Daoy (cell line): Measurements from ENCODE around the gene ABCC4. TPM values are rescaled to one million over a fixed set of nuclear protein-coding genes. Genes with fewer than 3 reads are reported as not detected.
"Not testable (repeated sequence)": the region's sequence is repeated elsewhere in the genome, so short reads cannot be mapped to it uniquely, and the experiment has no call there.

Experiments
- DNase-seq: peaks from one replicate; pipeline ENCODE4 v3.0.0-alpha.2; 2015; ENCODE audit warnings: low read depth
- total RNA-seq: library from RNA; depleted of rRNA; stranded (reverse); fragments of >200 nt; shearing (Covaris generic); gene quantifications from 2 replicates; pipeline ENCODE4 v1.2.3, GENCODE V29; 2014

ABCC4 gene
- total RNA-seq, 1 experiment from 2014 or later, result 10.8 TPM

DNA sequence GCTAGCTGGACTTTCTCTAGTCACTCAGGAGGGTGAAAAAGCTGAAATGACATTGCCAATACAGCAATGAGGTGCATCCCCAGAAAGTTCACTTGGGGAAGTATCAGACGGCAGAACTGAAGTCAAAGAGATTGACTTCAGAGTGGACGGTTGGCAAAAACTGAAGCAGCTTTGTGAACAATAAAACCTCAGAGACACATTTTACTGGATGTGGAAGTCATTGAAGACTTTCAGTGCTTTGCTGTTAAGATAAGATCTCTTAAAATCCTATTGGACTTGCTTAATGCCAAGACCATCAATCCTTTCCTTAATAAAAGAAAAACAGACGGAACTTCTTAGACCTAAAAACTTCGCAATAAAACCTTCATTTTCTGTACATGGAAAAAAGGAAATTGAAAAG is 103.7 kb downstream of the ABCC4 start:
- DNase-seq, result no peak

DNA sequence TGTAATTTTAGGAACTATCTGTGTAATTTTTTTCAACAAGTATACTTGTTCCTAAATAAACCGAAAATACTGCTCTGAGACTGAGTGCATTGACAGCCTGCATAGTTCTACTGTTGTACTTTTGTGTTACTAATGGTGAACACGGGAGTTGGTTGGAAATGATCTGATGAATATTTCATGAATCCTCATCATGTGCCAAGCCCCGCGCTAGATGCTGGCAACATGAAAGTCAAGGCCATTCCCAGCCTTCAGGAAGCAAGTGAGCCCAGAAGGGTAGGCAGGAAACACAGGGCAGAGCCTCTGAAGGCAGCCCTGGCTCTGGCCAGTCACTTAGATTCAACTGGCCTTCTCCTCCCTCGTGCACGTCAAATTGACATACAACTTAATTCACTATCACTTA is 106.1 kb downstream of the ABCC4 start:
- DNase-seq, result no peak

DNA sequence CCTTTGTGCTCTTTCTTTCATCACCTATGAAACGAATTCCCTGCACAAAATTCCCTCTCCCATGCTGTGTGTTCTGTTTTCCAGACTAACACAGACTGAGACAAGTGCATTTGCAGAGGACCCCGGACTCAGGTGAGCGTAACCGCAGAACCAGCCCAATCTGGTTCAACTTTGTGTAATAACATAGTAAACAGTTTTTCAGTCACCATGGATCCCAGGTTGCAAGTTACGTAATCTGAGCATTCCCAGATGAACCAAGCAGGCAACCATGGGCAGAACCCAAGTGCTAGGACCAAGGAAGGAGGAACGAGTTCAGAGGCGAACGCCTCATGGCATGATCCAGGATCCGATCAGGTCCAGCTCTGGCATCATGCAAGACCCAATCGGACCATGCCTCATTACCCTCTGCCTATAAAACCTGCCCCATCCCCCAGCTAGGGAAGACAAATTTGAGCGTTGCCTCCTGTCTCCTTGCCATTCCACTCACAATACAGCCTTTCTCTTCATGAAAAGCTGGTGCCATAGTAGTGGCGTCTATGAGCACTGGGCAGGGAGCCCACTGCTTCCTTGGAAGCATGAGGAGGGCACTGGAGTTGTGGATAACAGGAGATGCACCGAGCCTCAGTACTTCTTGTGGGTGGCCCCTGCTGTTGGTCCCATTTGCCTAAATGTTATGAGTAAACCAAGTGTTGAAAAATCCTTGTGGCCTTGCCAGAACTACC is 107.6 kb downstream of the ABCC4 start:
- no peak for DNase-seq

DNA sequence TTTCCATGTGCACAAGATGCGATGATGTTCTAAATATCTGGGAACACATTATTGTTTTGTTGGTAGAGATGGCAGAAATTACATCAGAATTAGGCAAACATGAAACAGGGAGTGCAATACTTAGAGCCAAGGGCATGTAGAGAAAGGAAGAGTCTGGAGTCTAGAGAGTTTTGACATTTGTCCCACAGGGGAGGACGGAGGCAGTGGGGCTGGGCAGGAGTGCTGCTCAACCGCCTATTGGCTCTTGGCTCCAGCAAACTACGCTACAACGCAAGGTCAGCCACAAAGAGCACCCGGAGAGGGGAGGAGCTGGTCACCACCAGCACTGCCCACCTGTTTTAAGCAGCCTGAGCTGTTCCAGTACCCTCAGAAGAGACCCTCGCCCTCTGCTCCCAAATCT is 108.3 kb downstream of the ABCC4 start:
- no peak for DNase-seq

DNA sequence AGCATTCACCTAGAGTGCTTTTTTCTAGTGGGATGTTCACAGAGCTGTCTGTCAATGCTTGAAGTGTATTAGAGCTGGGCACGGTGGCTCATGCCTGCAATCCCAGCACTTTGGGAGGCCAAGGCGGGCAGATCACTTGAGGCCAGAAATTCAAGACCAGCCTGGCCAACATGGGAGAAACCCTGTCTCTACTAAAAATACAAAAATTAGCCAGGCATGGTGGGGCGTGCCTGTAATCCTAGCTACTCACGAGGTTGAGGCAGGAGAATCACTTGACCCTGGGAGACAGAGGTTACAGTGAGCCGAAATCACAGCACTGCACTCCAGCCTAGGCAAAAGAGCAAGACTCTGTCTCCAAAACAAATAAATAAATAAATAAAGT is 108.7 kb downstream of the ABCC4 start:
- not testable (repeated sequence) for DNase-seq

DNA sequence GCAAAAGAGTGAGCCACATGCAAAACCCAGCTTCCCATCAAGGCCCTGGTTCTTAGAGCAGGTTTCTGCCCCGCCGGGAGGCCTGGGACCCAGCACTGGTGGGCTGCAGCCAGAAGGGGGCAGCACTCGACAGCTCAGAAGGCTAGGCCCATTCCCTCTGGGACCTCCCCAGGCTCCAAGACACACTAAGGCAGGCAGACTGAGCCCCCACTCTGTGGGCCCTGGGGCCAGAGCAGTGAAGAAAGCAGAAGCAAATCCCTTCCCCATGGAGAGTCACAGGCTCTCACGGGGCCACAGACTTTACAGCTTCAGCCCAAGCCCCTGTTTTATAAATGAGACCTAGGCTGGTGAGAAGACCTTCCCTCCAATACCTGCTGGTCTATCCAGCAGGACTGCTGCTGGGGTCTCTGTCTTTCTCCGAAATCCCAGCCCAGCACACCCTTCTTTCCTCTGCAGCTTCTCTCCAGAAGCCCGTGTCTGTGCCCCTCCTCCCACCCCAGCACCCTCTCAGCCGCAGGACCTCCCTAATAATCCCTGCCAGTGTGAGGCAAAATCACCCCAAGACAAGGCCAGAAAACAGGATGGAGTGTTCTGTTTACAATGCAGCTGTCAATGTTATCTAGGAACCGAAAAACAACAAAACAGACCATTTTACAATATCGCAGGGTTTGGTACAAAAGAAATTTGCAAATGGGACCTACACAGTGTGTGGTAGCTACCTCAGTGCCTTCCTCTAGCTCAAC is 109.3 kb downstream of the ABCC4 start:
- DNase-seq, result peak; percentile 66

DNA sequence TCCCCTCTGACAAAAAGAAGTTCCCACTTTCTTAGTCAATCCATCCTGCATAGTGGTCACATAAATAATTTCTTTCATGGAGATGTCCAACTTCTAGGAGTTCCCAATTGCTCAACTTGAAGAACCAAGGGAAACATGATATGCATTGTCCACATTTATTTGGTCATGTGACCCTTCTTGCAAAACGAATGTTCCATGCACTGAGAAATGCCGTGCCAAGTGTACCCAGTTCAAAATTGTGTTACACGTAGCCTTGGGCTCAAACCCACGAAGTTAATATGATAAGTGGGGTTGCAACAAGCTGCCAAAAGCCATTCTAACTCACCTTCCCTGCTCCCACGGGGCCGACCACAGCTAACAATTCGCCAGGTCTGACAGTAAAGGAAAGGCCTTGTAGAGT is 113.1 kb downstream of the ABCC4 start:
- DNase-seq, result no peak

DNA sequence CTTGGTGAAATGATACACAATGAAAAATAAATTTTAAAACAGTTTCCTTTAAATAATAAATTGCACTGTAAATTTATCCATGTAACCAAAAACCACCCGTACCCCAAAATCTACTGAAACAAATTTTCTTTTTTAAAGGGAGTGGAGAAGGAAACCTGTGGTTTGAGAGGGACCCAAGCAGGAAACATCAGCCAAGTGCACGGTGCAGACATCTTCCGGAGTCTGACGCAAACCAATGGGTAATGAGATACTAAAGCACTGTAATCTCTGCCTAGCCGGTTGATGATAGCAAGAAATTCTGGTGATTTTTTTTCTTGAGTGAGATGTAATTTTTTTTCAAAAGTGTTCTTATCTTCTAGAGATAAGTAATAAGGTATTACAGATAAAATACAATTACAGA is 115.4 kb downstream of the ABCC4 start:
- DNase-seq, result no peak

DNA sequence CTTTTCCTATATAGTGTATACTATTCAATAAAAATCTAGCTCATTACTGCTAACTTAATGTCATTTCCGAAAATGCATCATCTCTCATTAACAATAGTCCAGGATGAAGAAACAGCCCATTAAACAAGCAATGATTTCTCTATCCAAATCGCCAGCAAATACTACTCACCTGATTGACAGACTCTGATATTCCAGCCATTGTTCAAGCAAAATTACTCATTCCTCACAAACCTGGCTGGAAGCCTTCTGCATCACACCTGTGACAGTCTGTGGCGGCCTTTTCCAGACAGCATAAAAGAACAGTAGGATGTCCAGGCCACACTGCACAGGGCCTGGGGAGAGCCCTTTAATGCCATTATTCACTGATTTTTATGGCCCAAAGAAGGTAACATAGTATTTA is 115.9 kb downstream of the ABCC4 start:
- DNase-seq, result no peak

DNA sequence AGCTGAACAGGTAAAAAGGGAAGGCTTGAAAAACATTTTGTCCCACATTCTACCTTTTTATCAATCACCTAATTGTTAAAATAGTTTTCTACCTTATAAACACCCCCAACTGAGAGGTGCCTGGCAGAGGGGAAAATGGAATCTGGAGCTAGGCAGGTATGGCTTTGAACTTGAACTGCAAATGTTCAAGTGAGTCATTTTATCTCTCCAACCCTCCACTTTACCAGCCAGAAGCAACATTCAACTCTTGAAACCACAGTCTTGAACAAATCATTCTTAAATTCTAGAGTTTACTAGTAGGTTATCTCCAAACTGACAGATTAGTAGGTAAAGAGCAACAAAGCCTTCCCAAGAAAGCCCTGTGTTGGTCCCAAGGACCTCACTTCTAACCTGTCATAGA is 116.9 kb downstream of the ABCC4 start:
- no peak for DNase-seq

DNA sequence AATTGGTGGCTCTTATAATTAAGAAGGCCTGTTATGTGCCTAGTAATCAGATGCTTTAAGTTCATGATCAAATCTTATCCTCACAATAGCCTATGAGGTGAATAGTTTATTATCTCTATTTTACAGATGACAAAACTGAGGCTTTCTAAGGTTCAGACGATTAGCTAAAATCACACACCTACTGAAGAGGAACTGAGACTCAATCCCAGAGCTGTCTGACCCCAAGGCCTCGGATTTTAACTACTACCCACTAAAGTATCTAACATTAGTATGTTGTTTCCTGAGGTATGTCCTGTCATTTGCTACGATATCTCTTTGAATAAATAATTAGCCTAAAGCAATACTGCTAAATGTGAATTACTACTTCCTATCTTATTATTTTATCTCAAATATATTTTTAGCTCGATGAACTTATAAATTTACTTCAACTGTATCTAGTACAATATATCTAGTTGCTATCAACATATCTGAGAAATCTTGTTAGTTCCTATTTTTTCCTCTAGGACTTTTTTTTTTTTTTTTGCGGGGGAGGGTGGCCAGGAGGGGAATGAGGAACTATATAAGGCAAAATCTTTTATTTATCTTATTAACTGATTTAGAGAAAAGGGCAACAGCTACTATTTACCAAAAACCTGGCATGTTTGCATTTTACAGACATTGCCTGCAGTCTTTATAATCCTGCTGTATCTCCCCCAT is 118.5 kb downstream of the ABCC4 start:
- DNase-seq, result no peak

DNA sequence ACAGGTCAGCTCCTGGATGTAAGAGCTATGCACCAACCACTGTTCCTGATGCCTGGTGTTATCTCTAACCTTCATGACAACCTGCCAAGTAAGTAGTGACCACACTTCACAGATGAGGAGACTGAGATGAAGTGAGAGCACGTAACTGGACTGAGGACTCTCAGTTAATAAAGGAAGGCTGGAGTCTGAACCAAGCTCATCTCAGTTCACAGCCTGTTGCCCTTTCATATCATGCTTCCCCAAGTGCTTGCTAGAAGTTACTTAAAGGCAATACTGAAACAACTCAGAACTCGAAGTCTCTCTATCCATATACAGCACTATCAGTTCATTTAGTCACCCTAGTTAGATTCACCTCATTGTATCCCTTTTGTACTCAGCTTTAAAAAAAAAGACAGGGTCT is 119.7 kb downstream of the ABCC4 start:
- DNase-seq, result no peak

DNA sequence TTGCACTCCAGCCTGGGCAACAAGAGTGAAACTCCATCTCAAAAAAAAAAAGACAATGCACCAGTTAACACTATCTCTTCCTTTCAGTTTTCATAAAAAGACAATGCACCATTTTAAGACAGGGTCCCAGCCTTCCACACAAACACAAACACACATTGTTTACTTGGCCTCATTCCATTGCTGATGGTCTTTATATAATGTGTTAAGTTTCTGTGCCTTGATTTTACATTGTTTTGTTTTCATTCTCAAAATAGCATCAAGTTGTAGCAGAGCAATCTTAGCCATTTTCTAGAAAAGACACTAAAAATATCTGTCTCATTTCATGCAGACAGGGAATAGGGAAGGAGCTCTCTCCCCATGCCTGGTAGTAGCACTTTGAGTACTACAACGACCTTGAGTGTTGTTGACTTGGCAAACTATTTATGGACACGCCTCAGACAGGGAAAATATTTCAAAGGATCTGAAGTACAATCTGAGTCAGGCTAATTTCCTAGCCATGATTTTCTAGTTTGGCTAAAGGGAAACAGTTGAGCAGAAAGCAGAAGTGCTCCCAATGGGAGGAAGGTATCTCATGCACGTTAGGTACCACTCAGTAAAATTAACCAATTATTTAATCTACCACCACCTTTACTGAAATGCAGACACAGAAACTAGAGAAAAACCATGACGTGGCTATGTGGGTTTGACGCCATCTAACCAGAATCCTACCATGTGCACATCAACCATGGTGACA is 120.6 kb downstream of the ABCC4 start:
- DNase-seq, result no peak

DNA sequence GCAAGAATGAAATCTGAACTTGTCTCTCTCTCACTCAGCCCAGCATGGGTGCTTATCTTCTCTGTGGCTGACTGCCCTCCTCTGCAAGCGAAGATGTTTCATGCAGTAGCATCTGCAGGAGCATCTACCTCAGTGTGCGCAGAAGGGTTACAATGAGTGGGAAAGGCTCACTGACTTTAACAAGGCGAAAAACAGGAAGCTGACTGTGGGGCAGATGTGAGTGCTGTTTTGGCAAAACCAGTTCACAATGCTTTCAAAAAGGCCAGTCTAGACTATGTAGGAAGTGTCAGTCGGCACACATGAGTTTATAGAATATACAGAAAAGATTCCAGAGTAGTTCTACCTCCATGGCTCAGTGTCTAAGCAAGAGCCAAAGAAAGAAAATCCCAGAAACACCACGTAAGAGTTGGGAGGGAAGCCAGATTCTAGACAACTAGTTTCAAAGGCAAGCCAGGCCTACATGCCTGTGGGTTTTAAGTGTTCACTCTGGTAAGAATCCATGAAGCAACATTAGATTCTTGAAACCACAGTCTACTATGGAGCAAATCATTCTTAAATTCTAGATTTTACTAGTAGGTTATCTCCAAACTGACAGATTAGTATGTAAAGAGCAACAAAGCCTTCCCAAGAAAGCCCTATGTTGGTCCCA is 124.5 kb downstream of the ABCC4 start:
- DNase-seq, result no peak

DNA sequence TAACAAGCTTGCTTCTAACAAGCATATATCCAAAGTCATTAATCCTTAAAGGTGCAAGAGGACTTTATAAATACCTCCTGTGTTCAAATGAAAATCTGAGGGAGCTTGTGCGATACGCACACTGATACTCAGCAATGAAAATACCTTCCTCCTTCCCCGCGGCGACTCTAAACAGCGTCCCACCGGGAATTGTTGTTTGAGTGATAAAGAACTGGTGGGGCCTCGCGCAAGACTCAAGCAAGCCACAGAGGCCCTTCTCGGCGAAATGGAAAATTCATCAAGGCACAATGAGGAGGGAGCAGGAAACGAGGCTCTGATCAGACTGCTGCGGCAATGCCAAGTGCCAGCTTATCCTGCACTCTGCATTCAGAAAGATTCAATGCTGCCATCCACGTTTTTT is 126.7 kb downstream of the ABCC4 start:
- no peak for DNase-seq

DNA sequence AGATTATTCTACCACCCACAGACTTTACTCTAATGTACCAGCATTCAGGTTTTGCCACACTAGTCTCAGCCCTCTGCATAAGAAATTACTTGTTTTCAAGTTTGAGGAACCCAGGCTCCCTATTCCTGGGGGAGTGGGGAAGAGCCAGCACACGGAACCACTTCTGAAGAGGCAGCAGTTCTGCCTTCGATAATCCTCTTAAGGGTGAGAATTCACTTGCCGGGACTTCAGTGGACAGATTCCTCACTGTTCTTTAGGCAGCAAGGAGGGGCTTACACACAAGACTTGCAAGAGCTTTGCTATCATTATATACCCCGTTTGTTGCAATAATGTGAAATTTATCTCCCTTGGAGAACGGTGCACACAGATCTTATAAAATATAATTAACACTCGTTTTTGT is 133.1 kb downstream of the ABCC4 start:
- no peak for DNase-seq

DNA sequence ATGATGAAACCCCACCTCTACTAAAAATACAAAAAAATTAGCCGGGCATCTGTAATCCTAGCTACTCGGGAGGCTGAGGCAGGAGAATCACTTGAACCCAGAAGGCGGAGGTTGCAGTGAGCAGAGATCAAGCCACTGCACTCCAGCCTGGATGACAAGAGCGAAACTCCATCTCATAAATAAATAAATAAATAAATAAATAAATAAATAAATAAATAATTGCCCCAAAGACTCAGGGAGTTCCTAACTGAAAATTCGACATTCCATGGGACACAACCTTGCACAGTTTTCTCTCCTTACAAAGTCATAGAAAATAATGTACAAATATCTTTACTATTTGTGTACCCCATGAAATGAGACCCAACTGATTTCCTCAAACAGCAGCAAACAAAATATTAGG is 134.2 kb downstream of the ABCC4 start:
- not testable (repeated sequence) for DNase-seq

DNA sequence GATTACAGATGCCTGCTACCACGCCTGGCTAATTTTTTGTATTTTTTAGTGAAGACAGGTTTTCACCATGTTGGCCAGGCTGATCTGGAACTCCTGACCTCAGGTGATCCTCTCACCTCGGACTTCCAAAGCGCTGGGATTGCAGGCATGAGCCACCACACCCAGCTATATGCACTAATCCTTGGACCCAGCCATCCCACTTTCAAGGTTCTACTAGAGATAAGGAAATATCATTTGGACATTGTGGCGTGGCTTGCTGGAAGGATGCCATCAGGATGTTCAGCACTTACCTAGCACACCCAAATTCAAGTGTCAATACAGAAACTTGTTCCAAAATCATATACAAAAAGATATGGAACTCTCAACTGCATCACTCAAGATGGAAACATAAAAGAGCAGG is 136.4 kb downstream of the ABCC4 start:
- DNase-seq, result no peak

DNA sequence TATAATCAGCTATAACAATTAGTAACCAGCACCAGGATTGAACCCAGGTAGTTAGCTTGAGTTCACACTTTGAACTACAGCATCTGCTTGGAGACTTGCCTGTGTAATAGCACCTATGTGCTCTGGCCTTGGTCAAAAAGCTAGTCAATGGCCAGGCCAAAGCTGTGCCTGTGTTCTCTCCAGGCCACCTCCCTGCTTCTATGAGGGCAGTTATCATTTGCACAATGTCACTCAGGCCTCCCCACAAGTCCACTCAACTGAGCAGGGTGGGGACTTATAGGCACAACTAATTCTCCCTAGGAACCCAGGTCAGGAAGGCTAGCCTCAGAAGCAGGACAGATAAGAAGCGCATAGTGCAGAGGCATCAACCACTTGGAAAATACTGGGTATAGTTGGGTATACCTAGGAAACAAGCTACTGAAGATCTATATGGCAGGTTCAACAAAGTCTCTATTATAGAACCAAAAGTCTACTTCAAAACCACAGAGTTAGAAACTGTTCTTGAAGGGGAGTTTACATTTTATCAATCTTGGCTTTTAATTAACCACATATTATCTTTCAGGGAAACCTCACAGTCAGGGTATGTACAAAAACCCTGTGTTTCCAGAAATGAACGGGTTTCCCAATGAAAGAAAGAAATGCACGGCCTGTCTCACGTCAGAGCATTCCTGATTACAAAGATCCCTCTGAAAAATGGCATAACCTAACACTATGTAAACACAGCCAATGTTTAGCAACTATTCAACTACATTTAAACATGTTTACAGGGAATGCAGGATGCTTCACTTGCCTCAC is 140.9 kb downstream of the ABCC4 start:
- no peak for DNase-seq

DNA sequence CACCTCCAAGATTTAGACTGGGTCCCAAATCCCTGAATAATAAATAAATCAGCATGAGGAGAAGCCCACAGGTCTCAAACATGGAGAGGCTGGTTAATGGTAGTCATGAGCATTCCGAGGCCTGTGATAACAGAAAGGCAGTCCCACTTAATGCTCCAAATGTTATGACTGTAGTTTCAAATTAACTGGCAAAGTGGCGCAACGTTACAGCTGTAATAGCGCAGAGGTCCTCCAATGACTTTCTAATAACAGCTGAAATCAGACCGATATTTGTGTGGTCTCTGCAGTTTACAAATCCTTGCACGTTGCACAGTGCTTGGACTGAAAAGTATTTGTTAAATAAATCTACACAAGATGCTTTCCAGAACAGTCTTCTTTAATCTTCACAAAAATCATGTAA is 141.8 kb downstream of the ABCC4 start:
- no peak for DNase-seq

DNA sequence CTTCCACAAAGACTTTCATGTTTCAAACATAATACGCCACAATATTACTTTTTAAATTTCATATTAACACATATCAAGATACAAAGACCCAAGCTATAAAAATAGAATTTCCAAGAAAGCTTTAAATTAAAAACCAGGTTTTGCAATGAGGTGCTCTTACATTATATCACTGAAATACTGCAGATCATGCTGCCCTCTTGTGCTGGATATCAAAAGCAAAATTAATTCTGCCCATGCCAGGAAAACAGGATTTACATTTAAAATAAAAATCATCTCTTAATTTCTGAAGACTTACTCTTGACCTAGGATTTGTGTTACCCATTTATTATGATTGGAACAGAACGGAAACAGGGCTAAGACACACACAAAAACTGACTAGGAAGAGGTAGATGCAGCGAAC is 145.0 kb downstream of the ABCC4 start:
- DNase-seq, result no peak
